Prostate gland (tissue), 2 donors: ENCODE results near the gene LAMTOR2. TPM values are rescaled to one million over a fixed set of nuclear protein-coding genes. Genes with fewer than 3 reads are reported as not detected.

Source experiments
- DNase-seq: peaks from one replicate; pipeline ENCODE4 v3.0.0-alpha.2; 2019; ENCODE audit warnings: low spot score
- H3K27ac ChIP-seq, 2 donors: fragments of 200-600 bp; sonication (generic); 2 replicates each; pipeline ENCODE4 v1.5.1; 2017 to 2019
- H3K27me3 ChIP-seq: fragments of 200-600 bp; sonication (generic); replicated peaks from 2 replicates; pipeline ENCODE4 v1.5.1; 2019; ENCODE audit not compliant: insufficient read depth
- H3K36me3 ChIP-seq, 2 donors: fragments of 200-600 bp; sonication (generic); 1 replicate in 1 of 2; 2 replicates in 1 of 2; pipeline versions ENCODE4 v1.5.1 to v1.8.1; 2017 to 2019
- H3K4me1 ChIP-seq: fragments of 200-600 bp; sonication (generic); replicated peaks from 2 replicates; pipeline ENCODE4 v1.5.1; 2019
- H3K4me3 ChIP-seq, 2 donors: fragments of 200-600 bp; sonication (generic); 2 replicates each; pipeline ENCODE4 v1.5.1; 2017 to 2019
- H3K9me3 ChIP-seq: fragments of 200-600 bp; sonication (generic); 2 replicates; pipeline ENCODE4 v1.5.1; 2017
- POLR2A ChIP-seq: fragments of 450-650 bp; IDR thresholded peaks from one replicate; pipeline ENCODE4 v1.6.1; 2016; ENCODE audit warnings: antibody characterized with exemption, mild to moderate bottlenecking
- POLR2AphosphoS5 ChIP-seq: sonication (generic); formaldehyde crosslinking; IDR thresholded peaks from one replicate; pipeline ENCODE4 v1.6.1; 2017; ENCODE audit warnings: antibody characterized with exemption
- WGBS: methylation state at CpG from one replicate; pipeline ENCODE4 v1.1.5; 2018; 5-methylcytosine and 5-hydroxymethylcytosine counted together
- intact Hi-C: fragments of 100-400 bp; cut with DNase I; formaldehyde crosslinking; loops from one replicate; pipeline ENCODE4 v1.14.2; 2022
- total RNA-seq, 2 donors: library from RNA; depleted of rRNA; stranded (reverse); fragments of >200 nt; gene quantifications; one replicate each; pipeline ENCODE4 v1.1.0, GENCODE V29; 2016
- TF ChIP-seq, protein P1 (sequence below), 4 experiments: fragments of 200-600 bp in 2 of 4; fragments of 450-650 bp in 2 of 4; sonication (generic) in 2 of 4; IDR thresholded peaks; 1 replicate in 3 of 4; 2 replicates in 1 of 4; pipeline ENCODE4 v1.5.1; 2016 to 2019; ENCODE audit warnings: antibody characterized with exemption in 4 of 4, mild to moderate bottlenecking in 2 of 4, moderate library complexity in 2 of 4

LAMTOR2 gene
- total RNA-seq, 2 donors from 2014 or later, result 48.0 to 91.4 TPM

DNA sequence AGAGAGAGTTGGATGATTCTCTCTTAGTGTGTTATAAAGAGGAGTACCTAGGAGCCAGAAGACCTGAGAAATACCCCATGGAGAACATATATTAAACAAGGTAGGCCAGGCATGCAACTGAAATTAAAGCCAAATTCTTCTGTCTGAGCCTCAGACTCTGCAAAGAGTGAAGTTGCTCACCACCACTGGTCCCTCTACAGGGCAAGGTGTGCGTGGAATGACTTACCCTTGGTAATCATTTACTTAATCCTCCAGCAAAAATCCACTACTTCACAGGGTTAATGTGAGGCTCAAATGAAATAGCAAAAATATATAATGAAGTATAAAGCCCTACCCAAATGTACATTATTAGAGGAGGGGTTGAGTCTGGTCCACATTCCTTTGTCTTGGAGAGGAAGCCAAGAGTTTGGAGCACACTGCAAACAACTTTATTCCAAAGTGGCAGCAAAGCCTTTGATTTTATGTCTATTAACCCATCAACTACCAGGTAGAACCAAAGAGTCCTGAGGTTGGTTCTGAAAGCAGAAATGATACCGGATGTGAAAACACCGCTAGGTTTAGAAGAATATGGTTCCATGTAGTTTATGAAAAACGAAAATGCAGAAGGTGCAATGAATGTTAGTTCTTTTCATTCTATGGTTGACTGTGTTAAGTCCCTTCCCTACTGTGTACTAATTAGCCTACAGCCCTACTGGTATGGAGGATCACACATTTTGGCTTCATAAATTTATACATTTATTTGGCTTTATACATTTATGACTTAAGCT, 42.3 kb upstream of the LAMTOR2 start:
- peaks cover 11 to 20% of the 10 kb centered on the region in 2 donors for H3K36me3 ChIP-seq
- no peaks in the 10 kb centered on the region for H3K27me3 ChIP-seq
- DNase-seq, result no peak
- no peaks in the 10 kb centered on the region for H3K9me3 ChIP-seq
- no peak for TF ChIP-seq POLR2AphosphoS5
- TF ChIP-seq, protein P1, sequence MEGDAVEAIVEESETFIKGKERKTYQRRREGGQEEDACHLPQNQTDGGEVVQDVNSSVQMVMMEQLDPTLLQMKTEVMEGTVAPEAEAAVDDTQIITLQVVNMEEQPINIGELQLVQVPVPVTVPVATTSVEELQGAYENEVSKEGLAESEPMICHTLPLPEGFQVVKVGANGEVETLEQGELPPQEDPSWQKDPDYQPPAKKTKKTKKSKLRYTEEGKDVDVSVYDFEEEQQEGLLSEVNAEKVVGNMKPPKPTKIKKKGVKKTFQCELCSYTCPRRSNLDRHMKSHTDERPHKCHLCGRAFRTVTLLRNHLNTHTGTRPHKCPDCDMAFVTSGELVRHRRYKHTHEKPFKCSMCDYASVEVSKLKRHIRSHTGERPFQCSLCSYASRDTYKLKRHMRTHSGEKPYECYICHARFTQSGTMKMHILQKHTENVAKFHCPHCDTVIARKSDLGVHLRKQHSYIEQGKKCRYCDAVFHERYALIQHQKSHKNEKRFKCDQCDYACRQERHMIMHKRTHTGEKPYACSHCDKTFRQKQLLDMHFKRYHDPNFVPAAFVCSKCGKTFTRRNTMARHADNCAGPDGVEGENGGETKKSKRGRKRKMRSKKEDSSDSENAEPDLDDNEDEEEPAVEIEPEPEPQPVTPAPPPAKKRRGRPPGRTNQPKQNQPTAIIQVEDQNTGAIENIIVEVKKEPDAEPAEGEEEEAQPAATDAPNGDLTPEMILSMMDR (IDR thresholded peaks at IDR 0.05), result no peak
- no peak for TF ChIP-seq POLR2A
- intact Hi-C loops, result no loop called here
- H3K4me3 ChIP-seq, result no peak overlapping the region
- H3K4me1 ChIP-seq, result no peaks in the 10 kb centered on the region
- 97% methylated on average over 4 of the region's 4 CpGs for WGBS
- no peak overlapping the region for H3K27ac ChIP-seq

DNA sequence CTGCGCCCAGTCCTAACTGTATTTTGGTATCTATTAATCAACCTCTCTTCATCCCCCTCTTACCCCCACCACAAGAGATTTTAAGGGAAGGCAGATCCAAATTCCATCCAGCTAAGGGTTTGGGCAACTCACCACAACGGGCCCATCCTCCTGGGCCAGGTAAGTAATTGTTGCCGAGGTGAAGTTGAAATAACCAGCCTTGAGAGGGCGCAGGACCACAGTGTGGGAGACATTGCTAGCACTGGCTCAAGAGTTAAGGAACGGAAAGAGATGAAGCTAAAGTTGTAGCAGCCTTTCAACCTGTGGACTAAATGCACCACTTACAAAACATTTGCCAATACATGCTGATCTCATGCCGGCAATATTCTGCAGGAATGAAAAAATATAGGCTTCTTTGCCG, 39.8 kb upstream of the LAMTOR2 start:
- Histone ChIP-seq H3K4me3 (no peak overlapping the region), H3K4me1 (peaks cover 4% of the 10 kb centered on the region), H3K9me3 (no peaks in the 10 kb centered on the region), H3K36me3 (peaks cover 2 to 17% of the 10 kb centered on the region in 2 donors), H3K27ac (no peak overlapping the region), H3K27me3 (no peaks in the 10 kb centered on the region)
- 88% methylated on average over 7 of the region's 7 CpGs for WGBS
- intact Hi-C loops, result no loop called here
- no peak for DNase-seq
- TF ChIP-seq, protein P1 (IDR thresholded peaks at IDR 0.05), result no peak
- TF ChIP-seq POLR2A (no peak), POLR2AphosphoS5 (no peak)

DNA sequence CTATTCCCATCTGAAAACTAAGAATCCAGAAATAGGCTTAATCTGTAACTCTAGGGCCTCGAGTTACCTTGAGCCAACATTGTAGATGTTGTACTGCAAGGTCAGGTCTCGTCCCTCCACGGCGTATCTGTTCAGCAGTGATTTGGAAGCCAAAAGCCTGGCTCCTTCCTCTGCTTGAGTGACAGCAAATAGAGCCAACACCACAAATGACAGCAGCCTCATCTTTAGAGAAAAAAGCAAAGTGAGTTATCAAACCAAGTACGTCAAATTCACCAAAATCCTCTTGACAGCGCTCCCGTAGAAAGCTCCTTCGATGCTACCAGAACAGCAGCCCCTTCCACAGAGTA, 34.7 kb upstream of the LAMTOR2 start:
- Histone ChIP-seq H3K27me3 (no peaks in the 10 kb centered on the region), H3K4me1 (peaks cover 4% of the 10 kb centered on the region)
- 46% methylated on average over 8 of the region's 8 CpGs for WGBS

DNA sequence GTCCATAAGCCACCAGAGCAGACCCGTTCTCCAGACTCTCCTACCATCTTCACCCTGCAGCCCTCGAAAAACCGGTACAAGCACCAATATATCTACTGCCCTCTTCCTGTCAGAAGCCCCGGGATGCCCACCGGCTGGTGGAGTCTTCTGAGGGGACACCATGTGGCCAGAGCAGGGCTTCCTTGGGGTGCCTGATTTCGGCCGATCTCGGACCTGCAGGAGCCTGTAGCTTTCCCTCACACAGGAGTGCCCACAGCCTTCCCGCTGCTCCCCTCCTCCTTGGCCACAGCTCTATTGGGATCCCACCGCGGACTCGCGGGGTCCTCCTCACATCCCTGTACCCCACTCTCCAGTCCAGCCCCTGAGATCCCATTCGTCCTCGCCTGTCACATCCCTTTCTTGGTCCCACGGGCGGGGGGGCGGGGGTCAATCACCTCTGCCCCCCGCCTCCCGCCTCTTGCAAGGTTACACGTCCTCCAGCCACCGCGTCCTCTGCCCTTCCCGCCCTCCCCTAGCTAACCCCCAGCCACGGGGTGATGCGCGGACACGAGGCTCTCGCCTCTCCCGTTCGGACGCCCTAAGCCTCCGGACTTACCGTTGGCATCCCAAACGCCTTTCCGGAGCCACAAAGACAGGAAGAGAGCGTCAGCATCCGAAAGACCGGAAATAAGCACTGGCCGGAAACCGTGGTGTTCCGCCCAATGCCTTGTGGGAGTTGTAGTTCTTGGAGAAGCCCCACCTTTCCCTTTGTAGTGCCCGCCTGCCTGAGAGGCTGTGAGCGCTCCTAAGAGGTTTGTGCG, 34.1 kb upstream of the LAMTOR2 start, which contains the start of gene SSR2:
SSR2 (minus strand) TSS at position 659 of the 800 bp plus-strand sequence. CDS start 784 bp downstream, outside the sequence.
- TF ChIP-seq POLR2A, result peak; percentile 52
- TF ChIP-seq POLR2AphosphoS5, result peak; percentile 99
- TF ChIP-seq, protein P1 (IDR thresholded peaks at IDR 0.05), result no peak
- Histone ChIP-seq H3K27me3 (no peaks in the 10 kb centered on the region), H3K27ac (peak within 1 kb of the TSS; percentile 81 to 85), H3K9me3 (no peaks in the 10 kb centered on the region), H3K36me3 (peaks cover 0 to 5% of the 10 kb centered on the region in 2 donors), H3K4me3 (peak within 1 kb of the TSS; percentile 81 to 89), H3K4me1 (peaks cover 4% of the 10 kb centered on the region)
- peak; percentile 88 for DNase-seq
- intact Hi-C loops, result no loop called here
- under 1% methylated on average over 45 of the region's 45 CpGs for WGBS

More for the DNA sequence above, 34.7 kb upstream of the LAMTOR2 start:
- H3K27ac ChIP-seq, result peak overlapping the region; percentile 81 to 85
- DNase-seq, result no peak
- H3K9me3 ChIP-seq, result no peaks in the 10 kb centered on the region
- intact Hi-C loops, result no loop called here
- peak overlapping the region; percentile 81 to 89 for H3K4me3 ChIP-seq
- TF ChIP-seq POLR2A (no peak), POLR2AphosphoS5 (no peak)
- TF ChIP-seq, protein P1 (IDR thresholded peaks at IDR 0.05), result no peak
- H3K36me3 ChIP-seq, result peaks cover 0 to 5% of the 10 kb centered on the region in 2 donors
